HepG2 (cell line): ENCODE data around the gene SEC14L1. TPM values are rescaled to one million over a fixed set of nuclear protein-coding genes. Genes with fewer than 3 reads are reported as not detected.

Source experiments
- CREB3 ChIP-seq: sonication (generic); formaldehyde crosslinking; IDR thresholded peaks from 2 replicates; pipeline ENCODE4 v1.5.0; 2020; ENCODE audit warnings: missing genetic modification reagents
- EED ChIP-seq: sonication (generic); formaldehyde crosslinking; IDR thresholded peaks from 2 replicates; pipeline ENCODE4 v1.5.0; 2020; ENCODE audit warnings: mild to moderate bottlenecking, missing genetic modification reagents
- FOXP4 ChIP-seq: sonication (generic); formaldehyde crosslinking; IDR thresholded peaks from 2 replicates; pipeline ENCODE4 v1.4.0; 2020; ENCODE audit warnings: missing genetic modification reagents
- GLI4 ChIP-seq: sonication (generic); formaldehyde crosslinking; IDR thresholded peaks from 2 replicates; pipeline ENCODE4 v1.5.1; 2020; ENCODE audit warnings: missing genetic modification reagents, mild to moderate bottlenecking, moderate library complexity, borderline replicate concordance
- MEF2D ChIP-seq: sonication (generic); formaldehyde crosslinking; IDR thresholded peaks from 2 replicates; pipeline ENCODE4 v1.5.1; 2020; ENCODE audit warnings: mild to moderate bottlenecking, missing genetic modification reagents
- MNT ChIP-seq: fragments of 450-650 bp; IDR thresholded peaks from 2 replicates; pipeline ENCODE4 v1.6.1; 2016
- NR3C1 ChIP-seq: sonication (generic); formaldehyde crosslinking; IDR thresholded peaks from 2 replicates; pipeline ENCODE4 v1.4.0; 2020; ENCODE audit warnings: missing genetic modification reagents
- PHF20 ChIP-seq: sonication (generic); formaldehyde crosslinking; IDR thresholded peaks from 2 replicates; pipeline ENCODE4 v1.5.0; 2020; ENCODE audit warnings: mild to moderate bottlenecking, missing genetic modification reagents
- PITX1 ChIP-seq: sonication (generic); formaldehyde crosslinking; IDR thresholded peaks from 2 replicates; pipeline ENCODE4 v1.5.1; 2020; ENCODE audit warnings: mild to moderate bottlenecking, missing genetic modification reagents
- STAG1 ChIP-seq: sonication (generic); formaldehyde crosslinking; IDR thresholded peaks from 2 replicates; pipeline ENCODE4 v1.4.0; 2020; ENCODE audit warnings: missing genetic modification reagents
- TAF15 ChIP-seq: fragments of 200-400 bp; formaldehyde crosslinking; IDR thresholded peaks from one replicate; pipeline ENCODE4 v1.6.1; 2018; ENCODE audit warnings: mild to moderate bottlenecking, low read depth, low read length; ENCODE audit not compliant: poor library complexity, severe bottlenecking
- XRCC5 ChIP-seq: fragments of 200-400 bp; formaldehyde crosslinking; optimal IDR thresholded peaks from 2 replicates; pipeline ENCODE3; 2017; ENCODE audit warnings: mild to moderate bottlenecking, low read length
- YY1 ChIP-seq: IDR thresholded peaks from 2 replicates; pipeline ENCODE4 v1.6.1; 2011; ENCODE audit warnings: low read length, low read depth, moderate library complexity, mild to moderate bottlenecking; ENCODE audit not compliant: insufficient read depth, insufficient replicate concordance
- ZBTB7B ChIP-seq: sonication (generic); formaldehyde crosslinking; IDR thresholded peaks from 2 replicates; pipeline ENCODE4 v1.4.0; 2020; ENCODE audit warnings: missing genetic modification reagents
- ZFP37 ChIP-seq: sonication (generic); formaldehyde crosslinking; IDR thresholded peaks from 2 replicates; pipeline ENCODE4 v1.4.0; 2020; ENCODE audit warnings: missing genetic modification reagents, borderline replicate concordance
- ZFX ChIP-seq: sonication (generic); formaldehyde crosslinking; IDR thresholded peaks from 2 replicates; pipeline ENCODE4 v1.4.0; 2020; ENCODE audit warnings: mild to moderate bottlenecking, low read depth, missing genetic modification reagents, moderate library complexity
- ZNF121 ChIP-seq: sonication (generic); formaldehyde crosslinking; IDR thresholded peaks from 2 replicates; pipeline ENCODE4 v1.5.0; 2020; ENCODE audit warnings: mild to moderate bottlenecking, missing genetic modification reagents
- ZNF17 ChIP-seq: sonication (generic); formaldehyde crosslinking; IDR thresholded peaks from 2 replicates; pipeline ENCODE4 v1.5.0; 2020; ENCODE audit warnings: mild to moderate bottlenecking, missing genetic modification reagents
- ZNF20 ChIP-seq: sonication (generic); formaldehyde crosslinking; IDR thresholded peaks from 2 replicates; pipeline ENCODE4 v1.4.0; 2020; ENCODE audit warnings: mild to moderate bottlenecking, moderate library complexity, missing genetic modification reagents
- ZNF3 ChIP-seq: IDR thresholded peaks from 2 replicates; pipeline ENCODE4 v1.7.0; 2017; ENCODE audit warnings: inconsistent platforms
- ZNF333 ChIP-seq: sonication (generic); formaldehyde crosslinking; IDR thresholded peaks from 2 replicates; pipeline ENCODE4 v1.4.0; 2020; ENCODE audit warnings: mild to moderate bottlenecking, missing genetic modification reagents, borderline replicate concordance
- ZNF354B ChIP-seq: sonication (generic); formaldehyde crosslinking; IDR thresholded peaks from 2 replicates; pipeline ENCODE4 v1.8.0; 2022; ENCODE audit warnings: mild to moderate bottlenecking, missing genetic modification reagents
- ZNF441 ChIP-seq: sonication (generic); formaldehyde crosslinking; IDR thresholded peaks from 2 replicates; pipeline ENCODE4 v1.7.0; 2021; ENCODE audit warnings: missing genetic modification reagents, borderline replicate concordance
- ZNF543 ChIP-seq: sonication (generic); formaldehyde crosslinking; IDR thresholded peaks from 2 replicates; pipeline ENCODE4 v1.4.0; 2020; ENCODE audit warnings: mild to moderate bottlenecking, missing genetic modification reagents
- ZNF562 ChIP-seq: sonication (generic); formaldehyde crosslinking; IDR thresholded peaks from 2 replicates; pipeline ENCODE4 v1.8.0; 2022; ENCODE audit warnings: missing genetic modification reagents, borderline replicate concordance
- ZNF598 ChIP-seq: sonication (generic); formaldehyde crosslinking; IDR thresholded peaks from 2 replicates; pipeline ENCODE4 v1.5.1; 2020; ENCODE audit warnings: mild to moderate bottlenecking, missing genetic modification reagents, borderline replicate concordance
- ZNF740 ChIP-seq: sonication (generic); formaldehyde crosslinking; IDR thresholded peaks from 2 replicates; pipeline ENCODE4 v1.4.0; 2020; ENCODE audit warnings: missing genetic modification reagents
- ZNF768 ChIP-seq: sonication (generic); formaldehyde crosslinking; IDR thresholded peaks from 2 replicates; pipeline ENCODE4 v1.4.0; 2020; ENCODE audit warnings: missing genetic modification reagents
- ZSCAN31 ChIP-seq: sonication (generic); formaldehyde crosslinking; IDR thresholded peaks from 2 replicates; pipeline ENCODE4 v1.5.0; 2020; ENCODE audit warnings: low read depth, mild to moderate bottlenecking, missing genetic modification reagents
- ZSCAN9 ChIP-seq: IDR thresholded peaks from 2 replicates; pipeline ENCODE4 v1.6.1; 2016; ENCODE audit warnings: borderline replicate concordance
- polyA plus RNA-seq, 8 experiments: library from polyadenylated mRNA; depleted of rRNA in 3 of 8; stranded (reverse) in 7 of 8; unstranded in 1 of 8; fragments of >200 nt; fragmentation: Illumina TruSeq in 4 of 8; extraction: Trizol in 4 of 8; gene quantifications; 2 replicates each; pipeline versions ENCODE4 v1.2.1 to v1.2.3, GENCODE V29; 2011 to 2016; ENCODE audit warnings: low read depth in 4 of 8, missing spikeins in 1 of 8, mixed read lengths in 1 of 8; ENCODE audit not compliant: insufficient read depth in 1 of 8
- total RNA-seq, 5 experiments: library from RNA; depleted of rRNA; stranded (reverse); fragments of >200 nt; fragmentation: Illumina TruSeq; extraction: Trizol; gene quantifications; 2 replicates each; pipeline ENCODE4 v1.2.3, GENCODE V29; 2016; ENCODE audit warnings: low read depth in 1 of 5

SEC14L1 gene
- total and polyA plus RNA-seq, 2 of the 13 experiments (the other 11 are each of a cell fraction or from before 2014, with no cell fraction given): 26.3 to 43.9 TPM

- TF ChIP-seq FOXP4 (CRISPR knock-in tag) (no peak; the same call in 1 of the 2 replicates), ZNF441 (CRISPR knock-in tag) (no peak), CREB3 (CRISPR knock-in tag) (no peak), ZNF740 (peak; percentile 53; the same call in 1 of the 2 replicates), ZNF17 (CRISPR knock-in tag) (no peak), ZNF354B (CRISPR knock-in tag) (no peak), TAF15 (no peak), ZSCAN31 (CRISPR knock-in tag) (no peak), ZNF598 (CRISPR knock-in tag) (no peak), XRCC5 (peak; percentile 87), ZSCAN9 (no peak), ZBTB7B (CRISPR knock-in tag) (no peak), STAG1 (CRISPR knock-in tag) (peak; percentile 86), MNT (no peak), ZFP37 (CRISPR knock-in tag) (no peak), ZFX (peak; percentile 53; the same call in 1 of the 2 replicates), GLI4 (CRISPR knock-in tag) (no peak), ZNF562 (no peak), ZNF3 (CRISPR knock-in tag) (no peak), PHF20 (no peak), YY1 (peak; percentile 36), NR3C1 (CRISPR knock-in tag) (no peak), ZNF333 (CRISPR knock-in tag) (no peak), MEF2D (no peak), ZNF768 (CRISPR knock-in tag) (0 out of 2 replicates have a peak, but pooled peaks have one; percentile 32), EED (CRISPR knock-in tag) (no peak), PITX1 (CRISPR knock-in tag) (no peak), ZNF20 (CRISPR knock-in tag) (no peak), ZNF121 (CRISPR knock-in tag) (no peak), ZNF543 (CRISPR knock-in tag) (no peak)
These were observed 74.0 kb downstream of the SEC14L1 start (continued) for GRCh38 chr17:77214743-77215142.
